Motor neuron (in vitro differentiated cells): Measurements from ENCODE around the gene ZBP1. TPM values are rescaled to one million over a fixed set of nuclear protein-coding genes. Genes with fewer than 3 reads are reported as not detected.
A peak's percentile ranks its signal among the peaks of the same experiment; 100 is the strongest.

Experiments used
- ATAC-seq, 8 experiments: fragments of 200-7000 bp; cut with Tn5 transposase; replicated peaks in 6 of 8; 2 replicates each; pipeline ENCODE4 v1.8.0; 2021; ENCODE audit warnings: mild to moderate bottlenecking in 8 of 8, moderate library complexity in 8 of 8
- H3K27ac ChIP-seq, 2 donors: fragments of 250-450 bp; sonication (Bioruptor Pico); 2 replicates each; pipeline ENCODE4 v1.9.0; 2021; ENCODE audit warnings: antibody characterized with exemption in 2 of 2, mild to moderate bottlenecking in 2 of 2, moderate library complexity in 1 of 2
- H3K4me1 ChIP-seq, 2 donors: fragments of 250-450 bp; sonication (Bioruptor Pico); replicated peaks in 1 of 2; 2 replicates each; pipeline ENCODE4 v1.6.1; 2021; ENCODE audit warnings: antibody characterized with exemption in 2 of 2, mild to moderate bottlenecking in 2 of 2, moderate library complexity in 1 of 2
- H3K4me3 ChIP-seq, 5 donors: fragments of 250-450 bp; sonication (Bioruptor Pico); 2 replicates each; pipeline ENCODE4 v1.9.0; 2021; ENCODE audit warnings: antibody characterized with exemption in 5 of 5, mild to moderate bottlenecking in 5 of 5, moderate library complexity in 4 of 5
- WGBS, 10 experiments: fragments of 450-650 bp; shearing (Covaris generic); methylation state at CpG; one replicate each; pipeline ENCODE4 v1.0.0; 2022; 5-methylcytosine and 5-hydroxymethylcytosine counted together
- in situ Hi-C, 9 experiments: fragments of 400-800 bp; cut with MboI; loops; one replicate each; pipeline ENCODE4 v1.15.0; 2021; ENCODE audit warnings: low sequenced_read_pairs in 9 of 9, low pct_unique_long_range_greater_than_20kb in 2 of 9; ENCODE audit not compliant: unreplicated experiment in 9 of 9
- total RNA-seq, 8 experiments: library from RNA; unstranded; fragments of 300-600 nt; gene quantifications; 2 replicates each; pipeline versions ENCODE4 v1.2.3 to v1.2.4, GENCODE V29; 2022

The ZBP1 gene
- total RNA-seq, 8 experiments from 2014 or later, result 0.09 to 1.00 (median 0.30) TPM; not detected in 2

GRCh38 chr20:57663241-57663640, 43.0 kb upstream of the ZBP1 start:
- no peak overlapping the region for H3K4me3 ChIP-seq
- no peak for ATAC-seq
- peaks cover 0 to 24% of the 10 kb centered on the region in 2 donors for H3K4me1 ChIP-seq
- no CpG with 5 or more reads among the region's 9 CpGs for WGBS, 10 experiments
- H3K27ac ChIP-seq, result no peak overlapping the region
- in situ Hi-C loops, result loop anchor here in 2 of 9 experiments (25.0 kb wide), 1 partner anchor 424 kb away; no protein-coding TSS in a partner anchor

- peaks cover 0 to 20% of the 10 kb centered on the region in 2 donors for H3K4me1 ChIP-seq
- peak in 4 of 8 experiments; percentile 16 to 41 (median 38) for ATAC-seq
- in situ Hi-C loops, result loop anchor here in 2 of 9 experiments (25.0 kb wide), 1 partner anchor 425 kb away; no protein-coding TSS in a partner anchor
- no peak overlapping the region for H3K4me3 ChIP-seq
- WGBS, 10 experiments, result 30 to 89% (median 55%) methylated on average over 2 to 5 of the region's 21 CpGs; no CpG with 5 or more reads in 5 of the 10 experiments
- H3K27ac ChIP-seq, result no peak overlapping the region
Measured at GRCh38 chr20:57662456-57663240, 42.4 kb upstream of the ZBP1 start.

GRCh38 chr20:57661746-57662455, 41.7 kb upstream of the ZBP1 start:
- Histone ChIP-seq H3K27ac (no peak overlapping the region), H3K4me3 (no peak overlapping the region), H3K4me1 (peaks cover 0 to 18% of the 10 kb centered on the region in 2 donors)
- ATAC-seq, result no peak
- WGBS, 10 experiments, result 60 to 100% (median 91%) methylated on average over 1 to 10 of the region's 26 CpGs; no CpG with 5 or more reads in 5 of the 10 experiments
- in situ Hi-C loops, result loop anchor here in 2 of 9 experiments (25.0 kb wide), 1 partner anchor 425 kb away; no protein-coding TSS in a partner anchor

- H3K4me1 ChIP-seq, result peaks cover 0 to 18% of the 10 kb centered on the region in 2 donors
- H3K4me3 ChIP-seq, result no peak overlapping the region
- in situ Hi-C loops, result loop anchor here in 2 of 9 experiments (25.0 kb wide), 1 partner anchor 426 kb away; no protein-coding TSS in a partner anchor
- 40 to 100% (median 91%) methylated on average over 1 to 17 of the region's 31 CpGs; no CpG with 5 or more reads in 1 of the 10 experiments for WGBS, 10 experiments
- no peak for ATAC-seq
- H3K27ac ChIP-seq, result no peak overlapping the region
Measured at GRCh38 chr20:57660922-57661745, 40.9 kb upstream of the ZBP1 start.

GRCh38 chr20:57660181-57660921, 40.1 kb upstream of the ZBP1 start:
- Histone ChIP-seq H3K4me3 (no peak overlapping the region), H3K4me1 (peaks cover 0 to 10% of the 10 kb centered on the region in 2 donors), H3K27ac (no peak overlapping the region)
- ATAC-seq, result no peak
- in situ Hi-C loops, result loop anchor here in 2 of 9 experiments (25.0 kb wide), 1 partner anchor 427 kb away; no protein-coding TSS in a partner anchor
- 0 to 100% (median 80%) methylated on average over 1 to 7 of the region's 13 CpGs; no CpG with 5 or more reads in 2 of the 10 experiments for WGBS, 10 experiments

- WGBS, 10 experiments, result 61 to 100% (median 86%) methylated on average over 1 to 6 of the region's 24 CpGs; no CpG with 5 or more reads in 5 of the 10 experiments
- H3K4me1 ChIP-seq, result peaks cover 0 to 12% of the 10 kb centered on the region in 2 donors
- no peak overlapping the region for H3K4me3 ChIP-seq
- ATAC-seq, result no peak
- in situ Hi-C loops, result loop anchor here in 3 of 9 experiments (10.0 to 25.0 kb wide), 2 partner anchors 428 to 525 kb away; no protein-coding TSS in a partner anchor
- no peak overlapping the region for H3K27ac ChIP-seq
Measured at GRCh38 chr20:57659517-57660180, 39.4 kb upstream of the ZBP1 start.

- Histone ChIP-seq H3K27ac (no peak overlapping the region), H3K4me1 (peaks cover 0 to 16% of the 10 kb centered on the region in 2 donors), H3K4me3 (no peak overlapping the region)
- WGBS, 10 experiments, result 68 to 100% (median 83%) methylated on average over 1 to 9 of the region's 25 CpGs; no CpG with 5 or more reads in 5 of the 10 experiments
- in situ Hi-C loops, result loop anchor here in 3 of 9 experiments (10.0 to 25.0 kb wide), 2 partner anchors 428 to 526 kb away; no protein-coding TSS in a partner anchor
- ATAC-seq, result peak in 4 of 8 experiments; percentile 28 to 49 (median 36)
Measured at GRCh38 chr20:57658833-57659516, 38.7 kb upstream of the ZBP1 start.

- Histone ChIP-seq H3K27ac (no peak overlapping the region), H3K4me3 (no peak overlapping the region), H3K4me1 (peaks cover 0 to 16% of the 10 kb centered on the region in 2 donors)
- ATAC-seq, result no peak
- 40 to 100% (median 66%) methylated on average over 1 to 4 of the region's 8 CpGs; no CpG with 5 or more reads in 6 of the 10 experiments for WGBS, 10 experiments
- in situ Hi-C loops, result loop anchor here in 3 of 9 experiments (10.0 to 25.0 kb wide), 2 partner anchors 429 to 526 kb away; no protein-coding TSS in a partner anchor
Measured at GRCh38 chr20:57658447-57658832, 38.2 kb upstream of the ZBP1 start.

GRCh38 chr20:57657535-57658446, 37.6 kb upstream of the ZBP1 start:
- peaks cover 0 to 14% of the 10 kb centered on the region in 2 donors for H3K4me1 ChIP-seq
- no peak overlapping the region for H3K27ac ChIP-seq
- WGBS, 10 experiments, result 53 to 95% (median 90%) methylated on average over 2 to 17 of the region's 36 CpGs; no CpG with 5 or more reads in 4 of the 10 experiments
- in situ Hi-C loops, result loop anchor here in 3 of 9 experiments (10.0 to 25.0 kb wide), 2 partner anchors 430 to 527 kb away; no protein-coding TSS in a partner anchor
- H3K4me3 ChIP-seq, result no peak overlapping the region
- ATAC-seq, result no peak
